SKM-1 (cell line): ENCODE results near the gene COL4A2.
A peak's percentile ranks its signal among the peaks of the same experiment; 100 is the strongest.

ENCODE experiments used
- DNase-seq: peaks from one replicate; lab custom pipeline; 2025; ENCODE audit not compliant: unreplicated experiment; lab: John Stamatoyannopoulos, UW

The COL4A2 gene

GRCh38 chr13:110548891-110549794, 242.1 kb downstream of the COL4A2 start:
- no peak for DNase-seq

DNA sequence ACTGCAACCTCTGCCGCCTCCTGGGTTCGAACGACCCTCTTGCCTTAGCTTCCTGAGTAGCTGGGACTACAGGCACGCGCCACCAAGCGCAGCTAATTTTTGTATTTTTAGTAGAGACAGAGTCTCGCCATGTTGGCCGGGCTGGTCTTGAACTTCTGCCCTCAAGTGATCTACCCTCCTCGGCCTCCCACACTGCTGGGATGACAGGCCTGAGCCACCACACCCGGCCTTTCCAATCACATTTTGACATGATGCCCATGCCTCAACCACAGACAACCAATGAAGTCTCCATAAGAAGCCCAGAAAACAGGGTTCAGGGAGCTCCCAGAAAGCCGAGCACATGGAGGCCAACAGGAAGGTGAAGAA, 242.7 kb downstream of the COL4A2 start:
- DNase-seq, result no peak

GRCh38 chr13:110551284-110551683, 244.2 kb downstream of the COL4A2 start:
- DNase-seq, result no peak

- no peak for DNase-seq
These were observed 245.7 kb downstream of the COL4A2 start for GRCh38 chr13:110552767-110553166.

GRCh38 chr13:110553417-110553816, 246.3 kb downstream of the COL4A2 start:
- no peak for DNase-seq

GRCh38 chr13:110554227-110554836, 247.2 kb downstream of the COL4A2 start:
- DNase-seq, result no peak

DNA sequence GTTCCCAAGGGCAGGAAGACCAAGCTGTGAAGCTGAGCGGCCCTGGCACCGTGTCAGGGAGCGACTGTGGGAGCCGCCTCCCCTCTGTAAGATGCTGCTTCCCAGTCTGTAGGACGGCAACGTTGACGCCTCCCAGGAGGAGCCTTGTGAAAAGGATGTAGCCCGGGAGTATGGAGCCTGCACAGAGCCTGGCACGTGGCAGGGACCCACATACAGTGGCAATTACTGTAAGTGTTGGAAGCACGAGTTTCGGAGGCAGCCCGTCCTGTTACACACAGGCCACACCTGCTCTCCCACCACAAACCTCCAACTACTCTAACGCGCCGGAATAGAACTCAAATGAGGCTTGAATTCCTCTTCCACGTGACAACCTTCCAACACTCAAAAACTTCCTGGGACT, 247.9 kb downstream of the COL4A2 start:
- DNase-seq, result no peak

DNA sequence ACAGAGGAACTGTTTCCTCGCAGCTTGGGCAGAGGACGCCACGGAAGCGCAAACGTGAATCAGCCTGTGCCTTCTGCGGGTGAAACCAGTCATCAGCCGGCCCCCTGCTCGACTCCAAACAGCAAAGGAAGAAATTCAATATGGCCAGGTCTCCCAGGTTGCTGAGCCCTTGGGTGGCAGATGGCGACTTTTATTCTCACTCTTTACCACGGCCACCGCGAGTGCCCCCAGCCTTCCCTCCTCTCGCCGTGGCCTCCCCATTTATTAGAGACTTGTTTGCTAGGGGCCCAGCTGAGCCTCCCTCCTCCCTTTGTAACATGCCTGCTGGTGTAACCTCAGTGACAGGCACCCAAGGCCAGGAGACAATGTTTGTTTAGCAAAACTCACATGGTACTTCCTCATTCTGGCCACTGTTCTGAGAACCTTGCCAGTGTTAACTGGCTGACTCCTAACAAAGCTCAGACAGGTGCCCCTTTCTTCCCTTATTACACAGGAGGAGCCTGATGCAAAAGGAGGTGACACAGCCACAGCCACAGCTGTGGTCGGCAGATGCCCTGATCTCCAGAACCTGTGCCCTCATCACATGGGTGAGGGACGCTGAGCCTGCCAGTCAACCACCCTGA, 248.6 kb downstream of the COL4A2 start:
- peak; percentile 70 for DNase-seq

GRCh38 chr13:110556224-110556606, 249.1 kb downstream of the COL4A2 start:
- no peak for DNase-seq

GRCh38 chr13:110557082-110557481, 250.0 kb downstream of the COL4A2 start:
- DNase-seq, result no peak

DNA sequence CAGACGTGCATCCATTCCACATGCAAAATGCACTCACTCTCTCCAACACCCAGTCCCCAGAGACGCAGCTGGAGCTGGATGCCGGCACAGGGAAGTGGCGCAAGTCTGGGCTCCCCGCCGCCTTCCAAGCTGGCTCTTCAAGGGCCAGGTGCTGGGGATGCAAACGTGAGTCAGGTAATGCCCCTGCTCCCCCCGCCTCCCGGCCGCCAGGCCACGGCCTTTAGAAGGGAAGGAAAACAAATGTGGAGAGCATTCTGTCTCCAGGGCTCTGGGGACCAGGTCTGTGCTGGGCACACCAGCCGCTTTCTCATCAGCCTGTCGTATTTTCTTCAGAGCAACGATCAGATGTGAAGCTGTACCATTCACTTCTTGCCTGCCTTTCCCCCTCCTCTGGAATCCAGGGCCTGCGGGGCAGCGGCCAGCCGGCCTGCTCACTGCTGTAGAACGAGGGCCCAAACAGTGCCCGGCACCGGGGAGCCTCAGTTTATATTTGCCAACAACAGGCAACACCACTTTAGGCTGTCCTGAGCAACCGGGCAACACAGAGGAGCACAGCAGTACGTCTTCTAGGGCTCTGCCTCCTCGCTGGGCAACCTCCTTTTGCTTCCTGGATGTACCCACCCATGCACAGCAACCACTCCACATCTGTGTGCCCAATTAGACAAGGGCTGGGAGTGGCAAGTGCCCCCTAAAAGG, 250.7 kb downstream of the COL4A2 start:
- no peak for DNase-seq

GRCh38 chr13:110559429-110559943, 252.4 kb downstream of the COL4A2 start:
- DNase-seq, result no peak

DNA sequence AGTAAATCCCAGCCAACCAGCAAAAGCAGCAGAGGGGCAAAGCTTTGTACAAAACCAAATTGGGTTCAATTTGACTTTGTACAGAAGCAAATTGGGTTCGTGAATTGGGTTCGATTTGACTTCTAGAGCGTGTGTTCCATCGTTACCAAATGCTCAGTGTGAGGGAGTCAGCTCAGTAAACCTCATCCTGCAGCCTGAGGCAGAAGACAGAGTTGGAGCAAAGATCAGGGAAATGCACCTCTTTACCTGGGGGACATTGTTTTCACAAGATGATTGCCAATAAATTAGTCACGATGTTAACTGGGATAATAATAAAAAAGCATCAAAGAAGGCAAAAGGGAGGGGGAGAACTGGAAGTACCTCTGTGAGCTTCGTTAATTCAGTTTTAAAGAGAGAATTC, 252.9 kb downstream of the COL4A2 start:
- DNase-seq, result no peak

DNA sequence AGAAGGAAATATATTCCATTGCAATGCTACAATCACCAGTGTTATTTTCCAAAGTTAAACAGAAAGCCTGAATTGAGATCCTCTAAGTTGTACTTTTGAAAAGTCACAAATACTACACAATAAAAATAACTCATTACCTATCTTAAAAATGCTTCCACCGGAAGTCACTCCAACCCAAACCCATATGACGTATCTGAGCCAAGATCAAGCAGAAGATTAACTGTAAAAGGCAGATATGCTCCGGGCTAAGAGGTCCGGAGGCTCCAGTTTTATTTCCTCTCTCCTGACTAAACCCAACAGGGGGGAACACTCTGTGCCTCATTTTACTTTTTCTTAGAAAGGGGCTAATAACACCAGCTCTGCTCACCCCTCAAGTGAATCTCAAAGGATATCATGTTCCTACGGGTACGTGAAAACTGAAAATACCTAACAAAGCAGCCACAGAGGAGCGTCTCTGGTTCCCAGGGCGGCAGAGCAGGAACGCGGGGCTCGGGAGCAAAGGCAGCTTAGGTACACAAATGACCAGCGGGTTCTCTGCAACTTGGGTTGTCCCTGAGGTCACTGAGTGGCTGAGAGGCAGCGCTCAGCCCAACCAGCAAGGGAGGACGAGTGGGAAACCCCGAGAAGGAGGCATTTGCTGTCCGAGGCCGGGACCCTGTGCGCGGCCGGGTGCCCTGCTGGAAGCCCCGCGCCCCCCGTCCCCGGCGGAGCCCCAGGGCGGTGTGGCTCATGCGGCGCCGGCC, 253.7 kb downstream of the COL4A2 start:
- no peak for DNase-seq

- DNase-seq, result peak; percentile 82
These were observed 254.4 kb downstream of the COL4A2 start, which contains the start of gene RAB20 for GRCh38 chr13:110561344-110562035. Gene RAB20, minus strand, starts transcription at chr13:110561722. Its CDS starts 203 bp downstream, at chr13:110561519.

DNA sequence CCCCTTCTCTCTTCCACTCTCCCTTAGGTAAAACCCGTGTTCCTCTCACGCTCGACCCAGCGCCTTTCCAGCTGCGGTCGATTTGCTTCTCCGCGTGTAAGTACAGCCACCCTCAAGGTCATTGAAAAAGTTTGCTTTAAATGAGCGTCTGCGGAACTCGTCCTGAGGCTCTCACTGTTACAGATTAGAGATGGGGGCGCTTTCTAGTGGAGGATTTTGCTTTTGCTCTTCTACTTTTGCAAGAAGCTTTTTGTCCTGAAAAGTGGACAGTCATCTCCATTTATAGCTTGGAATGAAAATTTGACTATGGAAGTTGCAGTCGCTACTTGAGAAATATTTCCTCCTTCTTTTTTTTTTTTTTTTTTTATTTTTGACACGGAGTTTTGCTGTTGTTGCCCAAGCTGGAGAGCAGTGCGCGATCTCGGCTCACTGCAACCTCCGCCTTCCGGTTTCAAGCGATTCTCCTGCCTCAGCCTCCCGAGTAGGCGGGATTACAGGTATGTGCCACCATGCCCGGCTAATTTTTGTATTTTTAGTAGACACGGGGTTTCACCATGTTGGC, 255.0 kb downstream of the COL4A2 start:
- no peak for DNase-seq
